Epithelial cell of proximal tubule (primary cell): ENCODE measurements around the gene AOPEP. TPM values are rescaled to one million over a fixed set of nuclear protein-coding genes. Genes with fewer than 3 reads are reported as not detected.

Experiments
- DNase-seq: peaks from one replicate; pipeline ENCODE4 v3.0.0-alpha.2; 2011; ENCODE audit warnings: low read depth
- H3K4me3 ChIP-seq: 2 replicates; pipeline ENCODE4 v1.5.1; 2011; ENCODE audit warnings: low read depth, mild to moderate bottlenecking, low read length
- total RNA-seq: library from RNA; depleted of rRNA; stranded (reverse); fragments of >200 nt; gene quantifications from 2 replicates; pipeline ENCODE4 v1.2.3, GENCODE V29; 2015
- TF ChIP-seq, protein P1 (sequence below): conservative IDR thresholded peaks from 2 replicates; pipeline ENCODE4 v1.5.1; 2012; ENCODE audit warnings: low read depth, mild to moderate bottlenecking, low read length

The AOPEP gene
- total RNA-seq, 1 donor from 2014 or later, result 27.0 TPM

DNA sequence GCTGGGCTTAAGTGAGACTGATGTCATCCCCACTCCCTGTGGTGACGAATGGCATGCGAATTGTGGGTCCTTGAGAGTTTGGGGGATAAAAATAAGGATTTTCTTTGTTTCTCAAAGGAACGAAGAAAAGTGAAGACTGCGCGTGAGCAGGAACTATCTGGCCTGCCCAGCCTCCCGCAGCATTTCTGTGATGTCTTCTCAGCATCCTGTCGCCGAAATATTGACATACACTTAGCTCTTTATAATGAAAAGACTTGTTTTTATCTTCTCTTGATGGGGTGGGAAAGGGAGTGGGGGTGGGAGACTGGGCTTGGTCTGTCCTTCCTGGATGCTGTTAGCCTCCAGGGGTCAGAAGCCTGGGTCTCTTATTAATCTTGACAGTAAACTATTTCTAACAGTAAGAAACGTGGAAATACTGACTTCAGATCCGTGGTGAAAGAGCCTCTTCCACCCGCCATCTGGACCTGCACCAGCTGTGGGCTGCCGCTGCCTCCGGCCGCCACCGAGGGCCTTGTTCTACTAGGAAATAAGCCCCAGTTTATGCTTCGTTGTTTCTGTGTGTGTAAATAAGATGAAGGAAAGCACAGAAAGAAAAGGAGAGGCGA is 351.4 kb downstream of the AOPEP start:
- no peak for DNase-seq
- no peak overlapping the region for H3K4me3 ChIP-seq
- TF ChIP-seq, protein P1, sequence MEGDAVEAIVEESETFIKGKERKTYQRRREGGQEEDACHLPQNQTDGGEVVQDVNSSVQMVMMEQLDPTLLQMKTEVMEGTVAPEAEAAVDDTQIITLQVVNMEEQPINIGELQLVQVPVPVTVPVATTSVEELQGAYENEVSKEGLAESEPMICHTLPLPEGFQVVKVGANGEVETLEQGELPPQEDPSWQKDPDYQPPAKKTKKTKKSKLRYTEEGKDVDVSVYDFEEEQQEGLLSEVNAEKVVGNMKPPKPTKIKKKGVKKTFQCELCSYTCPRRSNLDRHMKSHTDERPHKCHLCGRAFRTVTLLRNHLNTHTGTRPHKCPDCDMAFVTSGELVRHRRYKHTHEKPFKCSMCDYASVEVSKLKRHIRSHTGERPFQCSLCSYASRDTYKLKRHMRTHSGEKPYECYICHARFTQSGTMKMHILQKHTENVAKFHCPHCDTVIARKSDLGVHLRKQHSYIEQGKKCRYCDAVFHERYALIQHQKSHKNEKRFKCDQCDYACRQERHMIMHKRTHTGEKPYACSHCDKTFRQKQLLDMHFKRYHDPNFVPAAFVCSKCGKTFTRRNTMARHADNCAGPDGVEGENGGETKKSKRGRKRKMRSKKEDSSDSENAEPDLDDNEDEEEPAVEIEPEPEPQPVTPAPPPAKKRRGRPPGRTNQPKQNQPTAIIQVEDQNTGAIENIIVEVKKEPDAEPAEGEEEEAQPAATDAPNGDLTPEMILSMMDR, result no peak

DNA sequence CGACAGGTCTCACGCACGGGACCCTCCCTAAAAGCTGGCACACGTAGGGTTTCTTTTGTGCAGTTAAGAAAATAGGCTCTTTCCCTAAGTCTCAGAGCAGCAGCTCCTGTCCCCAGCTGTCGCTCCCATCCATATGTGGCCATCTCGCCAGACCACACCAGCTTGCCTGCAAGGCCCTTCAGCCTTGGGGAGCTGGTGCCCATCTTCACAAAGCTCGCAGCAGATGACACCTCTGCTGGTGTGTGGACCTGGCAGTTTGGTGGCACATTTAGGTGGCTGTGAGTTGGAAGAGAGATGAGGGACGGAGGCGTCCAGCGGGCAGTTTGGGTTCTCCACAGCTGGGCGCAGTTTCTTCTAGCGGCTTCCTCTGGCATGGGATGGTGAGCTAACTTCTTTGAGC is 352.0 kb downstream of the AOPEP start:
- TF ChIP-seq, protein P1, result no peak
- H3K4me3 ChIP-seq, result no peak overlapping the region
- no peak for DNase-seq

DNA sequence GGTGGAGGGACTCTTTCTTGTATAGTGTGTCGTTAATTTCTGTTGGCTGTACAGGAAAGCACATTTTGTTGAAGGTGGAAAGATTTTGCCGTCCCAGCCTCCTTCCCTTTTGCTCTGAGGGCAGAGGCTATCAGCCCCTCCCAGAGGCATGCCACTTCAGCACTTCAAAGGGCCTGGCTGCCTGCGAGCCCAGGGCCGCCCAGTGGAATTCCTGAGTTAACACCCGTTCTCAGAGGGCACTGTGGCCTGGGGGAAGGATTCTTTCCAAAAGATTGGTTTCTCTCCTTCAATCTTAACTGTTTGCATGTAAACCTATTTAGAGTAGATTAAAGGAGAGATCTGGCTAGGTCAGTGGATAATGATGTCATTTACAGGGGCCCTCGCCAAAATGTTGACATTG is 352.4 kb downstream of the AOPEP start:
- no peak for DNase-seq
- TF ChIP-seq, protein P1, result no peak

DNA sequence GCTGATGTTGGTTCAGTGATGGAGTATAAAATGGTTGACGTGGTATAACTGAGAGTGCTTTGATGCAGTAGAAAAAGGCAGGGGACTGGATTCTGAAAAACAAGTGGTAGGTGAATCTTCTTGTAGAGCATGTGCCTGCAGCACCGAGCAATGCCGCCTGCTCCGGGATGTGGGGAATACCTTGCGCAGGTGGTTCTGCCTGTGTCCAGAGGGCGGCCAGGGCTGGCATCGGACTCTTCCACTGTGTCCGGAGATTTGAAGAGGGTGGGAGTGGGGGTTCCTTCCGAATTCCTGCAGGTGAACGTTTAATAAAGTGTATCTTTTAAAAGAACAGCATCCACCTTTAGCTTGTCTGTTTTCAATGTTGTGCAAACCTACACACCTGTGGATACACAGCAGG is 353.0 kb downstream of the AOPEP start:
- TF ChIP-seq, protein P1, result no peak
- no peak overlapping the region for H3K4me3 ChIP-seq
- DNase-seq, result no peak

More for the DNA sequence above, 352.4 kb downstream of the AOPEP start:
- H3K4me3 ChIP-seq, result no peak overlapping the region

DNA sequence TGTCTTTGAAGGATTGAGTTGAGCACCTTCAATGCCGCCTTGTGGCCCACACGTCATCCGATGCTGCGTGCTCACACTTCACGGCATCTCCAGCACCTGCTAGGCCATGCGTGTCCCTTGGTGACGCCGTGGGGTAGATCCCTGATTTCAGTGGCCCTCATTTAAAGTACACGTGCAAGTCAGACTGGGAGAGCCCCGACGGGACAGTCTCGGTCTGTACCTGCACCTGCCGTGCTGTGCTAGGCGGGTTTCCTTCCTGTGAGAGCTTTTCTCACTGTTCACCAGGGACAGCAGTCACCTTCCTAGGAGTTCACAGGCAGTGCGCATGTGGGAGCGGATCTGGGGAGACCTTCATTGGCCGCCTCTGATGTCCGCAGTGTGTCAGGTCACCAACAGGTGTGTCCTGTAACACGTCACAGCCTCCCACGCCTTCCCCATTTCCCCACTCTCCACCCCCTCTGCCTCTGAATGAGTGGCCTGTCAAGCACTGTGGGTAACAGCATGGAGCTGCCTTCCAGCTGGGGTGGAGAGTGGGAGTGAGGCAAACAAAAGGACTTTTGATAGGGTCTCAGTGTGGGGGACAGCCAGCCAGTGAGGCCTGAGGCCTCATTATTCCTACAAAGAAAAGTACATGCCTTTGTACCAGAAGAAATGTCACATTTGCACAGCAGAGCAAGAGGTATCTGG is 354.6 kb downstream of the AOPEP start:
- H3K4me3 ChIP-seq, result no peak overlapping the region
- TF ChIP-seq, protein P1, result no peak
- no peak for DNase-seq

DNA sequence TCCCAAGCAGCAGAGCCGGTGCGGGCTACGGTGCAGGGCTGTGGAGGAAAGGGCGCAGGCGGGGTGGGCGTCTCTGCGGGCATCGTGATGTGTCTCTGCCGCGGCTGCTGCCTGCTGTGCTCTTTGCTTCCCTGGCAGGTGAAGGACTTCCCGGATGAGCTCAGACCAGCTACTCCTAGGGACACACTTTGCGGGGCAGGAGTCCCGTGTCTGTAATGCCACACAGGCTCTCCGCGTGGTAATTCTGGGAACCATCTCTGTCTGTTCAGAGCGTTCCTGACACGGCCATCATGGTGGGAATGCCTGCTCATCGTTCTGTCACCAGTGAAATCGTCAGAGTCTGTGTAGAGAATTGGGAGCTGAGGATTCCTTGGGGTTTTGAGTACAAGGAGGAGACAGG is 355.5 kb downstream of the AOPEP start:
- no peak for DNase-seq
- no peak overlapping the region for H3K4me3 ChIP-seq
- TF ChIP-seq, protein P1, result no peak
